Endothelial cell of umbilical vein (primary cell): ENCODE data around the gene CYP27A1. TPM values are rescaled to one million over a fixed set of nuclear protein-coding genes. Genes with fewer than 3 reads are reported as not detected.

ENCODE experiments used
- BruUV-seq: library from RNA; stranded (reverse); fragments of 400-500 nt; replicated peaks from 2 replicates; lab custom pipeline; 2021; lab: Mats Ljungman, UMichigan
- CTCF ChIA-PET: fragments of 300-600, 350-600 bp; sonication (Branson Sonifier 250); formaldehyde crosslinking; loops from one replicate; lab custom pipeline; 2021; ENCODE audit warnings: antibody characterized with exemption, inconsistent platforms; lab: Charles Lee
- POLR2A ChIA-PET: fragments of 300-600, 350-600 bp; sonication (Branson Sonifier 250); formaldehyde crosslinking; loops from one replicate; lab custom pipeline; 2021; ENCODE audit warnings: antibody characterized with exemption, inconsistent platforms; lab: Charles Lee
- DNase-seq: peaks from one replicate; pipeline ENCODE4 v3.0.0-alpha.2; 2011; ENCODE audit warnings: low read depth, low spot score
- FAIRE-seq: peaks from 2 replicates; lab custom pipeline; 2011; peaks lifted over from hg19 to GRCh38; lab: Jason Lieb, UNC
- H2AFZ ChIP-seq: 2 replicates; pipeline ENCODE4 v1.6.0; 2012; ENCODE audit warnings: low read depth, low read length, control low read depth, inconsistent platforms
- H3K27ac ChIP-seq: 2 replicates; pipeline ENCODE4 v1.5.1; 2011; ENCODE audit warnings: low read depth, mild to moderate bottlenecking, control low read depth, low read length, moderate library complexity; ENCODE audit not compliant: insufficient read depth
- H3K27me3 ChIP-seq, 2 experiments: 2 replicates each; pipeline versions ENCODE4 v1.6.0 to v1.6.1; 2011; ENCODE audit warnings: low read length in 2 of 2, mixed read lengths in 1 of 2; ENCODE audit not compliant: control insufficient read depth in 2 of 2, insufficient read depth in 2 of 2
- H3K36me3 ChIP-seq, 2 experiments: 2 replicates in 1 of 2; 3 replicates in 1 of 2; pipeline ENCODE4 v1.5.1; 2011; ENCODE audit warnings: low read length in 2 of 2, mild to moderate bottlenecking in 1 of 2, moderate library complexity in 1 of 2; ENCODE audit not compliant: control insufficient read depth in 2 of 2, insufficient read depth in 2 of 2; ENCODE audit errors: extremely low read depth in 1 of 2
- H3K4me1 ChIP-seq: 3 replicates; pipeline ENCODE4 v1.5.1; 2011; ENCODE audit warnings: mild to moderate bottlenecking, low read length; ENCODE audit not compliant: control insufficient read depth, insufficient read depth; ENCODE audit errors: extremely low read depth
- H3K4me2 ChIP-seq: 2 replicates; pipeline ENCODE4 v1.6.1; 2011; ENCODE audit warnings: low read length, control low read depth, mixed read lengths; ENCODE audit not compliant: insufficient read depth
- H3K4me3 ChIP-seq, 3 experiments: fragments of 200-600 bp in 1 of 3; sonication (generic), shearing (Covaris generic) in 1 of 3; replicated peaks in 1 of 3; 2 replicates each; pipeline ENCODE4 v1.5.1; 2011 to 2016; ENCODE audit warnings: control low read depth in 3 of 3, low read length in 3 of 3, mild to moderate bottlenecking in 2 of 3, inconsistent platforms in 1 of 3, low read depth in 1 of 3, moderate library complexity in 1 of 3; ENCODE audit not compliant: insufficient read depth in 1 of 3
- H3K79me2 ChIP-seq: 2 replicates; pipeline ENCODE4 v1.6.0; 2012; ENCODE audit warnings: low read length, inconsistent platforms; ENCODE audit not compliant: control insufficient read depth, insufficient read depth
- H3K9ac ChIP-seq: replicated peaks from 2 replicates; pipeline ENCODE3; 2011; ENCODE audit warnings: low read length, control low read depth; ENCODE audit not compliant: insufficient read depth; ENCODE audit errors: extremely low read depth
- H3K9me1 ChIP-seq: replicated peaks from 3 replicates; pipeline ENCODE4 v1.6.0; 2011; ENCODE audit warnings: mild to moderate bottlenecking, low read length; ENCODE audit not compliant: control insufficient read depth, insufficient read depth; ENCODE audit errors: extremely low read depth
- H3K9me3 ChIP-seq: replicated peaks from 2 replicates; pipeline ENCODE4 v1.5.1; 2012; ENCODE audit warnings: low read length, inconsistent platforms; ENCODE audit not compliant: control insufficient read depth, insufficient read depth
- H4K20me1 ChIP-seq: replicated peaks from 2 replicates; pipeline ENCODE3; 2011; ENCODE audit warnings: mild to moderate bottlenecking, low read length; ENCODE audit not compliant: control insufficient read depth, insufficient read depth; ENCODE audit errors: extremely low read depth
- CTCF ChIP-seq, 2 donors: IDR thresholded peaks; 1 replicate in 1 of 2; 2 replicates in 1 of 2; pipeline ENCODE4 v1.5.1; 2011; ENCODE audit warnings: low read length in 2 of 2, mild to moderate bottlenecking in 2 of 2, moderate library complexity in 2 of 2, control low read depth in 1 of 2, inconsistent platforms in 1 of 2, low read depth in 1 of 2; ENCODE audit not compliant: insufficient read depth in 1 of 2; ENCODE audit errors: extremely low read depth in 1 of 2
- EZH2 ChIP-seq: IDR thresholded peaks from 2 replicates; pipeline ENCODE4 v1.6.1; 2012; ENCODE audit warnings: borderline replicate concordance, low read depth, mild to moderate bottlenecking, moderate library complexity, low read length, inconsistent platforms; ENCODE audit not compliant: severe bottlenecking
- FOS ChIP-seq: IDR thresholded peaks from 2 replicates; pipeline ENCODE4 v1.6.1; 2011; ENCODE audit warnings: mild to moderate bottlenecking, low read length, moderate library complexity, borderline replicate concordance; ENCODE audit not compliant: insufficient read depth
- GATA2 ChIP-seq: IDR thresholded peaks from 2 replicates; pipeline ENCODE4 v1.7.0; 2011; ENCODE audit warnings: low read depth, mild to moderate bottlenecking, moderate library complexity, mixed read lengths, low read length; ENCODE audit not compliant: insufficient read length, insufficient read depth
- JUN ChIP-seq: IDR thresholded peaks from 2 replicates; pipeline ENCODE4 v1.6.1; 2011; ENCODE audit warnings: borderline replicate concordance, low read depth; ENCODE audit not compliant: insufficient read length, insufficient read depth
- MAX ChIP-seq: IDR thresholded peaks from 2 replicates; pipeline ENCODE4 v1.6.1; 2011; ENCODE audit not compliant: insufficient read depth, insufficient read length
- POLR2AphosphoS5 ChIP-seq: IDR thresholded peaks from 2 replicates; pipeline ENCODE4 v1.6.1; 2012; ENCODE audit warnings: low read depth, mild to moderate bottlenecking, control low read depth, low read length, moderate library complexity; ENCODE audit not compliant: insufficient read depth
- dilution Hi-C: fragments of 300-500 bp; cut with MboI; formaldehyde crosslinking; loops from one replicate; pipeline ENCODE4 v1.15.0; 2019; ENCODE audit warnings: low sequenced_read_pairs; ENCODE audit not compliant: extremely low pct_ligation_motif_present
- intact Hi-C: fragments of 100-400 bp; cut with micrococcal nuclease; formaldehyde crosslinking; loops from one replicate; pipeline ENCODE4 v1.10.0; 2022
- polyA plus RNA-seq, 4 experiments: library from polyadenylated mRNA; depleted of rRNA in 3 of 4; stranded (reverse) in 3 of 4; unstranded in 1 of 4; fragments of >200 nt; gene quantifications; 2 replicates each; pipeline versions ENCODE4 v1.2.1 to v1.2.3, GENCODE V29; 2011 to 2012; ENCODE audit warnings: missing spikeins in 1 of 4
- total RNA-seq: library from RNA; stranded (reverse); gene quantifications from 2 replicates; pipeline ENCODE4 v1.2.3, GENCODE V29; 2021

Gene CYP27A1
- total and polyA plus RNA-seq, 2 donors (not counting 3 experiments of a cell fraction or from before 2014, with no cell fraction given): 15.1 to 34.9 TPM

DNA sequence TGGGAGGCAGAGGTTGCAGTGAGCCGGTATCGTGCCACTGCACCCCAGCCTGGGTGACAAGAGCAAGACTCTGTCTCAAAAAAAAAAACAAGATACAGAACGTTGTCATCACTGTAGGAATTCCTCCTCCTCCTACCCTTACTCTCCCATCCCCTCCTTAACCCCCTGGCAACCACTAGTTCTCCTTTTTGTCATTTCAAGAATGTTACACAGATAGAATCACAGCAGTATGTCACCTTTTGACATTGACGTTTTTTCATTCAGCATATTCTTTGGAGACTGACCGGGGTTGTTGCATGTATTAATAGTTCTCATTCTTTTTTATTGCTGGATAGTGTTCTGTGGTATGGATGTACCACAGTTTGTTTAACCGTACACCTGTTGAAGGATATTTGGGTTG lies 38.9 kb upstream of the CYP27A1 start:
- CTCF ChIA-PET: interaction anchor here (1.2 to 1.7 kb wide), 2 partner anchors 8 to 104 kb away, joined by 4 to 5 read pairs; no protein-coding TSS in a partner anchor
- no peaks in the 10 kb centered on the region for H3K9me3 ChIP-seq
- DNase-seq (no peak), FAIRE-seq (no peak)
- no peaks in the 10 kb centered on the region for H3K27me3 ChIP-seq
- H3K36me3 ChIP-seq: peaks cover 26 to 31% of the 10 kb centered on the region in 2 experiments
- H3K4me3 ChIP-seq: no peak overlapping the region
- H3K4me1 ChIP-seq: no peaks in the 10 kb centered on the region
- POLR2A ChIA-PET: no interaction called here
- H2AFZ ChIP-seq: no peak overlapping the region
- no TSS peak for BruUV-seq
- no peak overlapping the region for H3K9ac ChIP-seq
- dilution Hi-C loops (no loop called here), intact Hi-C loops (no loop called here)
- H3K9me1 ChIP-seq: no peaks in the 10 kb centered on the region
- no peak overlapping the region for H3K27ac ChIP-seq
- TF ChIP-seq JUN (no peak), EZH2 (no peak), MAX (no peak), FOS (no peak), POLR2AphosphoS5 (no peak), CTCF (IDR thresholded peaks at IDR 0.05; ENCODE audit: extremely low read depth in 1 of 2, insufficient read depth in 1 of 2, low read depth in 1 of 2, low read length in 2 of 2) (no peak), GATA2 (no peak)
- no peaks in the 10 kb centered on the region for H3K79me2 ChIP-seq
- no peak overlapping the region for H3K4me2 ChIP-seq
- H4K20me1 ChIP-seq: no peaks in the 10 kb centered on the region
